Right lobe of liver (tissue), 6 donors: Measurements from ENCODE around the gene TNFAIP3. TPM values are rescaled to one million over a fixed set of nuclear protein-coding genes. Genes with fewer than 3 reads are reported as not detected.
A peak's percentile ranks its signal among the peaks of the same experiment; 100 is the strongest.

Experiments used
- ATAC-seq, 4 donors: fragments of 200-7000 bp; cut with Tn5 transposase; one replicate each; pipeline ENCODE4 v1.9.1; 2020; ENCODE audit warnings: mild to moderate bottlenecking in 4 of 4, moderate library complexity in 4 of 4
- DNase-seq, 3 donors: peaks; one replicate each; pipeline ENCODE4 v3.0.0-alpha.2; 2020
- H3K27ac ChIP-seq, 3 donors: fragments of 200-600 bp; one replicate each; pipeline ENCODE4 v1.8.0; 2022
- H3K27me3 ChIP-seq, 2 donors: fragments of 200-600 bp; one replicate each; pipeline ENCODE4 v1.8.0; 2022
- H3K36me3 ChIP-seq, 4 donors: fragments of 200-600 bp; sonication (generic) in 1 of 4; one replicate each; pipeline versions ENCODE4 v1.5.1 to v1.8.0; 2017 to 2022; ENCODE audit warnings: control low read depth in 1 of 4
- H3K4me1 ChIP-seq, 4 donors: fragments of 200-600 bp; sonication (generic) in 1 of 4; one replicate each; pipeline versions ENCODE4 v1.5.1 to v1.8.0; 2017 to 2022; ENCODE audit warnings: control low read depth in 1 of 4
- H3K4me3 ChIP-seq, 3 donors: fragments of 200-600 bp; one replicate each; pipeline ENCODE4 v1.8.0; 2022
- H3K9me3 ChIP-seq, 4 donors: fragments of 200-600 bp; sonication (generic) in 1 of 4; one replicate each; pipeline versions ENCODE4 v1.5.1 to v1.8.0; 2017 to 2022; ENCODE audit warnings: control low read depth in 1 of 4
- CTCF ChIP-seq, 4 donors: fragments of 200-600 bp in 3 of 4; fragments of 450-650 bp in 1 of 4; IDR thresholded peaks; one replicate each; pipeline versions ENCODE4 v1.5.1 to v1.8.0; 2016 to 2022; ENCODE audit warnings: antibody characterized with exemption in 4 of 4, mild to moderate bottlenecking in 2 of 4
- POLR2A ChIP-seq: fragments of 450-650 bp; IDR thresholded peaks from one replicate; pipeline ENCODE4 v1.6.1; 2017; ENCODE audit warnings: antibody characterized with exemption, mild to moderate bottlenecking
- WGBS: methylation state at CpG from one replicate; pipeline ENCODE4 v1.1.6; 2018; ENCODE audit warnings: low coverage, low lambda C conversion rate; ENCODE audit not compliant: insufficient coverage; ENCODE audit errors: missing lambda C conversion rate; 5-methylcytosine and 5-hydroxymethylcytosine counted together
- intact Hi-C, 2 donors: fragments of 100-400 bp; cut with DNase I; formaldehyde crosslinking; loops; one replicate each; pipeline versions ENCODE4 v1.11.2 to v1.14.1; 2022
- total RNA-seq, 6 experiments: library from RNA; depleted of rRNA in 2 of 6; stranded (reverse); fragments of >200 nt in 2 of 6; fragmentation: NEBNext Ultra II Directional in 3 of 6; extraction: Animal tissue kit (Norgen Biotek cat#: 25700) in 3 of 6; gene quantifications; one replicate each; pipeline versions ENCODE4 v1.1.0 to v1.2.4, GENCODE V29; 2016 to 2023
- donor health status: DM: no; HTN: yes; CAD: no.
- donor health status: DM: no; HTN: no; CAD: no.
- donor health status: DM: no; HTN: no; CAD: no.
- donor health status: DM: no; HTN: yes; CAD: no.
- donor health status: DM: no; HTN: yes; CAD: no.

Gene TNFAIP3
- total RNA-seq, 6 experiments from 2014 or later, result 8.3 to 38.1 (median 13.6) TPM

- no peak overlapping the region for H3K27ac ChIP-seq
- no peaks in the 10 kb centered on the region for H3K4me1 ChIP-seq
- intact Hi-C loops, result loop anchor here in 1 of 2 donors (10.0 kb wide), 1 partner anchor 164 kb away; no protein-coding TSS in a partner anchor
- no peaks in the 10 kb centered on the region for H3K27me3 ChIP-seq
- no peaks in the 10 kb centered on the region for H3K9me3 ChIP-seq
- ATAC-seq, result no peak
- H3K4me3 ChIP-seq, result no peak overlapping the region
- no peak for DNase-seq
- no peaks in the 10 kb centered on the region for H3K36me3 ChIP-seq
- TF ChIP-seq CTCF (IDR thresholded peaks at IDR 0.05) (no peak), POLR2A (no peak)
- 53% methylated on average over 3 of the region's 3 CpGs for WGBS
Observed at GRCh38 chr6:137859025-137859424, 8.0 kb upstream of the TNFAIP3 start.

GRCh38 chr6:137860394-137861005, 6.6 kb upstream of the TNFAIP3 start:
- no peaks in the 10 kb centered on the region for H3K4me1 ChIP-seq
- TF ChIP-seq CTCF (IDR thresholded peaks at IDR 0.05) (no peak), POLR2A (no peak)
- no peak overlapping the region for H3K27ac ChIP-seq
- H3K9me3 ChIP-seq, result no peaks in the 10 kb centered on the region
- DNase-seq (no peak), ATAC-seq (no peak)
- no peaks in the 10 kb centered on the region for H3K36me3 ChIP-seq
- 87% methylated on average over 3 of the region's 3 CpGs for WGBS
- H3K27me3 ChIP-seq, result no peaks in the 10 kb centered on the region
- intact Hi-C loops, result loop anchor here in 1 of 2 donors (10.0 kb wide), 1 partner anchor 136 kb away; no protein-coding TSS in a partner anchor
- H3K4me3 ChIP-seq, result no peak overlapping the region

- no peak for TF ChIP-seq CTCF (IDR thresholded peaks at IDR 0.05)
- no peak for TF ChIP-seq POLR2A
- Histone ChIP-seq H3K4me1 (peaks cover 0 to 6% (median 0%) of the 10 kb centered on the region in 4 donors), H3K36me3 (no peaks in the 10 kb centered on the region), H3K27ac (no peak overlapping the region), H3K9me3 (no peaks in the 10 kb centered on the region), H3K27me3 (no peaks in the 10 kb centered on the region), H3K4me3 (no peak overlapping the region)
- intact Hi-C loops, result loop anchor here in 1 of 2 donors (10.0 kb wide), 1 partner anchor 137 kb away; no protein-coding TSS in a partner anchor
- WGBS, result 83% methylated on average over 3 of the region's 3 CpGs
- no peak for DNase-seq
- peak in 1 of 4 donors; percentile 17 for ATAC-seq
Observed at GRCh38 chr6:137861550-137862337, 5.3 kb upstream of the TNFAIP3 start.

GRCh38 chr6:137862419-137863090, 4.5 kb upstream of the TNFAIP3 start:
- peak overlapping the region in 1 of 3 donors; percentile 6 for H3K27ac ChIP-seq
- no peak for ATAC-seq
- intact Hi-C loops, result loop anchor here in 1 of 2 donors (10.0 kb wide), 1 partner anchor 138 kb away; no protein-coding TSS in a partner anchor
- H3K27me3 ChIP-seq, result no peaks in the 10 kb centered on the region
- H3K36me3 ChIP-seq, result no peaks in the 10 kb centered on the region
- H3K9me3 ChIP-seq, result no peaks in the 10 kb centered on the region
- DNase-seq, result no peak
- peaks cover 0 to 6% (median 0%) of the 10 kb centered on the region in 4 donors for H3K4me1 ChIP-seq
- H3K4me3 ChIP-seq, result no peak overlapping the region
- no peak for TF ChIP-seq CTCF (IDR thresholded peaks at IDR 0.05)
- no peak for TF ChIP-seq POLR2A
- WGBS, result 60% methylated on average over 5 of the region's 5 CpGs
